Neural crest cell (in vitro differentiated cells): ENCODE results near the gene PHF2. TPM values are rescaled to one million over a fixed set of nuclear protein-coding genes. Genes with fewer than 3 reads are reported as not detected.

Experiments
- DNase-seq: peaks from one replicate; pipeline ENCODE4 v3.0.0; 2021; ENCODE audit warnings: low read depth, mixed read lengths, low spot score
- H3K27ac Mint-ChIP-seq: one replicate; pipeline ENCODE4 v1.8.0; 2021; ENCODE audit warnings: mild to moderate bottlenecking, mixed read lengths; ENCODE audit not compliant: unreplicated experiment
- H3K27me3 Mint-ChIP-seq: 2 replicates; pipeline ENCODE4 v1.8.0; 2021; ENCODE audit warnings: low read depth, mild to moderate bottlenecking, mixed read lengths
- H3K36me3 Mint-ChIP-seq: 2 replicates; pipeline ENCODE4 v1.8.0; 2021; ENCODE audit warnings: low read depth, mild to moderate bottlenecking, mixed read lengths
- H3K4me1 Mint-ChIP-seq: 2 replicates; pipeline ENCODE4 v1.8.0; 2021; ENCODE audit warnings: mixed read lengths
- H3K4me3 Mint-ChIP-seq: one replicate; pipeline ENCODE4 v1.8.0; 2021; ENCODE audit warnings: mild to moderate bottlenecking, mixed read lengths
- H3K9me3 Mint-ChIP-seq: 2 replicates; pipeline ENCODE4 v1.8.0; 2021; ENCODE audit warnings: mixed read lengths
- CTCF ChIP-seq: fragments of 200-600 bp; sonication (generic); conservative IDR thresholded peaks from 2 replicates; pipeline ENCODE4 v1.5.0; 2021; ENCODE audit warnings: antibody characterized with exemption, mild to moderate bottlenecking
- total RNA-seq: library from RNA; stranded (reverse); gene quantifications from 2 replicates; pipeline ENCODE4 v1.2.1, GENCODE V29; 2021

The PHF2 gene
- total RNA-seq, 1 donor from 2014 or later = 34.4 TPM

DNA sequence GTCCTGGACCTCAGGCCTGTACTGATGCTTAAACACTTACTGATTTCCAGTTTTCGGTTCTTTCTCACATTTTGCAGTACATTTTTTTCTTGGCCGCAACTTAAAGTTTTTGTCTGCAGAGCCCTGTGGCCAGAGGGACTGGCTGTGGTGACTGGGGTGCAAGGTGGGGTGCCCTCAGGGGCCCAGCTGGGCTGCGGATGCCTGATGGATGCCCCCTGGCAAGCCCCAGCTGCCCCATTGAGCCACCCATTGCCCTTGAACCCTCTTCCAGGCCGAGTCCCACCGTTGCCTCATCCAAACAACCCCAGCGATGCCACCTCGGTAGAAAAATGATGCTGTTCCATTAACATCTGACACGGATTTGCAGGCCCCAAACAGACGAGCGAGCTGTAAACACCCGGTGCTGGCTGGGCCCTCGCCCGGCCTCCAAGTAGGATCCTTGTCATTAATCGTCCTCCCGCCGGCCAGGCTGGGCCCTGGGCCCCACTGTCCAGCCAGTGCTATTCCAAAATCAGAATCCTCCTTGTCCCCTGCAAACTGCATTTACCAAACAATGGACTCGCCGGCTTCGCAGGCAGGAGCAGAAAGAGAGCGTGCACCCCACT, 107.9 kb downstream of the PHF2 start:
- no peaks in the 10 kb centered on the region for H3K27me3 Mint-ChIP-seq
- no peak for DNase-seq
- no peaks in the 10 kb centered on the region for H3K36me3 Mint-ChIP-seq
- H3K27ac Mint-ChIP-seq = no peak overlapping the region
- H3K9me3 Mint-ChIP-seq = peaks cover 3% of the 10 kb centered on the region
- no peak overlapping the region for H3K4me3 Mint-ChIP-seq
- no peak for TF ChIP-seq CTCF
- H3K4me1 Mint-ChIP-seq = peaks cover 5% of the 10 kb centered on the region

GRCh38 chr9:93684806-93685543, 108.6 kb downstream of the PHF2 start:
- TF ChIP-seq CTCF = peak; percentile 46
- H3K27me3 Mint-ChIP-seq = no peaks in the 10 kb centered on the region

DNA sequence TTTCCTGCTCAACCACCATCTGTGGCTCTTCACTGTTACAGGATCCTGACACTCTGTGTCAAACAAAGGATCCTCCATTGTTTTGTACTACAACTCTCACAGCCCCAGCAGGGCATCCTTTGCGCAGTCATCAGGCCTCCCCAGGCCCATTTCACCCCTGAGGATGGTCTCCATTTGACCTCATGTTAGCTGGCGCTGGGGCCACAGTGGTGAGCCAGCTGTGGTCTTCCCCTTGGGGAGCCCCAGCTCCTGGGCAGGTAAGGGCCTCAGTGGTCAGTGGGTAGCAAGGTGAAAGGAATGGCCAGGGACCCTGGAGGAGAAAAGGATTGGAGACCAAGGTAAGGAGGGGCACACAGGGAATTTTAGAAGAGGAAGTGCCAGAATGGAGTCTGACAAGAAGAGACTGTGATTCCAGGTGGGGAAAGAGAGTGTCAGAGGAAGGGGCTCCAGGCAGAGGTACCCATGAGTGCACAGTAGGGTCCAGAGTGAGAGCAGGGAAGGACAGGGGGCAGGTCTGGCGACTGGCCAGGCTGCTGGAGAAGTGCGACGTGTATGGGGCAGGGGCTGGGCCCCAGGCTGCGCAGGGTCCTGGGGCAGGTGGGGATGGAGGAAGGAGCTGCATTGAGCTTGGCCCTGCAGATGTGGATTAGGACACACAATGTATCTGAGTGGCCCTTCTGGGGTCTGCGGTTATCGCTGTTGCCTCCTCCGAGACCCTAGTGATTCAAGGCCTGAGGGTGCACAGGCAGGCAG, 109.9 kb downstream of the PHF2 start:
- peaks cover 4% of the 10 kb centered on the region for H3K36me3 Mint-ChIP-seq
- peaks cover 11% of the 10 kb centered on the region for H3K9me3 Mint-ChIP-seq
- no peak overlapping the region for H3K4me3 Mint-ChIP-seq
- no peak for TF ChIP-seq CTCF
- peaks cover 5% of the 10 kb centered on the region for H3K4me1 Mint-ChIP-seq
- H3K27me3 Mint-ChIP-seq = no peaks in the 10 kb centered on the region
- no peak for DNase-seq
- peak overlapping the region; percentile 73 for H3K27ac Mint-ChIP-seq

More at GRCh38 chr9:93684806-93685543, 108.6 kb downstream of the PHF2 start:
- Mint-ChIP-seq H3K36me3 (no peaks in the 10 kb centered on the region), H3K4me1 (peaks cover 5% of the 10 kb centered on the region), H3K9me3 (peaks cover 3% of the 10 kb centered on the region), H3K4me3 (no peak overlapping the region), H3K27ac (no peak overlapping the region)
- DNase-seq = no peak

DNA sequence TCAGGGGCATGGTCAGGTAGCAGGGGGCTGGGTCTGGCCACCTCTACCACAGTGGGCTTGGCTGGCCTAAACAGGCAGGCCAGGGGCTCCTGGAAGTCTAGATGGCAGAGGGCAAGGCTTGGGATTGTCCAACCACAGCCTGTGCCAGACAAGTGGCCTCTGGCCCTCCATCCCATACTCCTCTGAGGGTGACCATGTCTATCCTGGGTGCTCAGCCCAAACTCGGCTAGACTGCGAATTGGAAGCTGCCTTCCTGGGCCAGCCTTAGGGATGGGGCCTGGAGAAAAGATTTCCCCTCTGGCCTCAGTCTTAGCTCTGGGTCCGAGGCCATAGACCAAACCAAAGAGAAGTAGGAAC, 110.5 kb downstream of the PHF2 start:
- Mint-ChIP-seq H3K4me1 (peaks cover 5% of the 10 kb centered on the region), H3K27ac (no peak overlapping the region), H3K9me3 (peaks cover 12% of the 10 kb centered on the region), H3K27me3 (no peaks in the 10 kb centered on the region), H3K36me3 (peaks cover 4% of the 10 kb centered on the region), H3K4me3 (no peak overlapping the region)
- no peak for DNase-seq
- TF ChIP-seq CTCF = no peak

- no peaks in the 10 kb centered on the region for H3K4me1 Mint-ChIP-seq
- H3K9me3 Mint-ChIP-seq = peaks cover 26% of the 10 kb centered on the region
- no peak overlapping the region for H3K4me3 Mint-ChIP-seq
- no peak overlapping the region for H3K27ac Mint-ChIP-seq
- H3K36me3 Mint-ChIP-seq = peaks cover 4% of the 10 kb centered on the region
- no peaks in the 10 kb centered on the region for H3K27me3 Mint-ChIP-seq
- TF ChIP-seq CTCF = no peak
- no peak for DNase-seq
These were observed 114.2 kb downstream of the PHF2 start for GRCh38 chr9:93690618-93691017.
